ENCODE data around the gene ZNF280C. TPM values are rescaled to one million over a fixed set of nuclear protein-coding genes. Genes with fewer than 3 reads are reported as not detected.

Gene ZNF280C
- total RNA-seq, 1 experiment from 2014 or later: 12.9 TPM

- Histone ChIP-seq H3K4me1 (ENCODE audit: control insufficient read depth, insufficient read depth, low read length) (no peaks in the 10 kb centered on the region), H3K27ac (ENCODE audit: low read length) (no peak overlapping the region), H3K4me3 (ENCODE audit: low read depth in 2 of 2, low read length in 2 of 2) (no peak overlapping the region), H3K27me3 (ENCODE audit: control insufficient read depth, insufficient read depth, low read length) (no peaks in the 10 kb centered on the region), H3K36me3 (ENCODE audit: control insufficient read depth, insufficient read depth, low read length) (no peaks in the 10 kb centered on the region), H3K9me3 (ENCODE audit: control insufficient read depth, insufficient read depth, low read depth, low read length) (no peaks in the 10 kb centered on the region)
- ChIA-PET CTCF (no interaction called here), POLR2A (no interaction called here)
- intact Hi-C loops (cut with micrococcal nuclease; ENCODE audit: unreplicated experiment) (no loop called here), in situ Hi-C loops (cut with HindIII; ENCODE audit: low pct_unique_long_range_greater_than_20kb, low sequenced_read_pairs) (no loop called here)
- no TSS peak for BruUV-seq (replicated peaks)
- no peak for TF ChIP-seq SIN3A (IDR thresholded peaks at IDR 0.05; ENCODE audit: borderline replicate concordance, insufficient read depth, low read depth, low read length)
- DNase-seq (ENCODE audit: low read depth, low spot score) (no peak), ATAC-seq (no peak)
These were observed 84.5 kb downstream of the ZNF280C start for GRCh38 chrX:130184168-130184567.

GRCh38 chrX:130179579-130180215 is 89.0 kb downstream of the ZNF280C start:
- no peaks in the 10 kb centered on the region for H3K36me3 ChIP-seq (ENCODE audit: control insufficient read depth, insufficient read depth, low read length)
- H3K27ac ChIP-seq (ENCODE audit: low read length): no peak overlapping the region
- H3K9me3 ChIP-seq (ENCODE audit: control insufficient read depth, insufficient read depth, low read depth, low read length): no peaks in the 10 kb centered on the region
- peaks cover 2% of the 10 kb centered on the region; the same call in 1 of the 2 replicates for H3K4me1 ChIP-seq (ENCODE audit: control insufficient read depth, insufficient read depth, low read length)
- ATAC-seq (no peak), DNase-seq (ENCODE audit: low read depth, low spot score) (no peak)
- CTCF ChIA-PET: interaction anchor here (0.6 kb wide), 3 partner anchors 16 to 95 kb away, joined by 3 to 8 read pairs (median 7); no protein-coding TSS in a partner anchor
- POLR2A ChIA-PET: no interaction called here
- no TSS peak for BruUV-seq (replicated peaks)
- H3K27me3 ChIP-seq (ENCODE audit: control insufficient read depth, insufficient read depth, low read length): no peaks in the 10 kb centered on the region
- intact Hi-C loops (cut with micrococcal nuclease; ENCODE audit: unreplicated experiment) (no loop called here), in situ Hi-C loops (cut with HindIII; ENCODE audit: low pct_unique_long_range_greater_than_20kb, low sequenced_read_pairs) (no loop called here)
- no peak for TF ChIP-seq CTCF (IDR thresholded peaks at IDR 0.05)
- no peak for TF ChIP-seq TCF7L2 (IDR thresholded peaks at IDR 0.05; ENCODE audit: low read depth, low read length)
- TF ChIP-seq SIN3A (IDR thresholded peaks at IDR 0.05; ENCODE audit: borderline replicate concordance, insufficient read depth, low read depth, low read length): no peak
- no peak for TF ChIP-seq REST (IDR thresholded peaks at IDR 0.05; ENCODE audit: insufficient read depth in 1 of 2, low read depth in 2 of 2, low read length in 1 of 2)
- no peak for TF ChIP-seq POLR2AphosphoS5 (IDR thresholded peaks at IDR 0.05; ENCODE audit: low read depth, low read length)
- H3K4me3 ChIP-seq (ENCODE audit: low read depth in 2 of 2, low read length in 2 of 2): no peak overlapping the region

GRCh38 chrX:130179170-130179569 is 89.5 kb downstream of the ZNF280C start:
- Histone ChIP-seq H3K4me3 (ENCODE audit: low read depth in 2 of 2, low read length in 2 of 2) (no peak overlapping the region), H3K4me1 (ENCODE audit: control insufficient read depth, insufficient read depth, low read length) (peaks cover 6% of the 10 kb centered on the region), H3K36me3 (ENCODE audit: control insufficient read depth, insufficient read depth, low read length) (no peaks in the 10 kb centered on the region), H3K27ac (ENCODE audit: low read length) (no peak overlapping the region), H3K27me3 (ENCODE audit: control insufficient read depth, insufficient read depth, low read length) (no peaks in the 10 kb centered on the region), H3K9me3 (ENCODE audit: control insufficient read depth, insufficient read depth, low read depth, low read length) (no peaks in the 10 kb centered on the region)
- CTCF ChIA-PET: no interaction called here
- no TSS peak for BruUV-seq (replicated peaks)
- TF ChIP-seq REST (IDR thresholded peaks at IDR 0.05; ENCODE audit: insufficient read depth in 1 of 2, low read depth in 2 of 2, low read length in 1 of 2) (no peak), TCF7L2 (IDR thresholded peaks at IDR 0.05; ENCODE audit: low read depth, low read length) (no peak), CTCF (IDR thresholded peaks at IDR 0.05) (no peak), POLR2AphosphoS5 (IDR thresholded peaks at IDR 0.05; ENCODE audit: low read depth, low read length) (no peak), SIN3A (IDR thresholded peaks at IDR 0.05; ENCODE audit: borderline replicate concordance, insufficient read depth, low read depth, low read length) (no peak)
- intact Hi-C loops (cut with micrococcal nuclease; ENCODE audit: unreplicated experiment): no loop called here
- DNase-seq (ENCODE audit: low read depth, low spot score): no peak
- no peak for ATAC-seq
- in situ Hi-C loops (cut with HindIII; ENCODE audit: low pct_unique_long_range_greater_than_20kb, low sequenced_read_pairs): no loop called here
- POLR2A ChIA-PET: no interaction called here

Measured in Panc1 (cell line).